ENCODE data around the gene SLC39A8.

GRCh38 chr4:102219129-102219528 lies 126.2 kb downstream of the SLC39A8 start:
- TF ChIP-seq, protein P1, sequence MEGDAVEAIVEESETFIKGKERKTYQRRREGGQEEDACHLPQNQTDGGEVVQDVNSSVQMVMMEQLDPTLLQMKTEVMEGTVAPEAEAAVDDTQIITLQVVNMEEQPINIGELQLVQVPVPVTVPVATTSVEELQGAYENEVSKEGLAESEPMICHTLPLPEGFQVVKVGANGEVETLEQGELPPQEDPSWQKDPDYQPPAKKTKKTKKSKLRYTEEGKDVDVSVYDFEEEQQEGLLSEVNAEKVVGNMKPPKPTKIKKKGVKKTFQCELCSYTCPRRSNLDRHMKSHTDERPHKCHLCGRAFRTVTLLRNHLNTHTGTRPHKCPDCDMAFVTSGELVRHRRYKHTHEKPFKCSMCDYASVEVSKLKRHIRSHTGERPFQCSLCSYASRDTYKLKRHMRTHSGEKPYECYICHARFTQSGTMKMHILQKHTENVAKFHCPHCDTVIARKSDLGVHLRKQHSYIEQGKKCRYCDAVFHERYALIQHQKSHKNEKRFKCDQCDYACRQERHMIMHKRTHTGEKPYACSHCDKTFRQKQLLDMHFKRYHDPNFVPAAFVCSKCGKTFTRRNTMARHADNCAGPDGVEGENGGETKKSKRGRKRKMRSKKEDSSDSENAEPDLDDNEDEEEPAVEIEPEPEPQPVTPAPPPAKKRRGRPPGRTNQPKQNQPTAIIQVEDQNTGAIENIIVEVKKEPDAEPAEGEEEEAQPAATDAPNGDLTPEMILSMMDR (IDR thresholded peaks at IDR 0.05): no peak
- TF ChIP-seq ATF2 (CRISPR knock-in tag; IDR thresholded peaks at IDR 0.05; ENCODE audit: borderline replicate concordance, low read depth) (no peak), ZNF317 (CRISPR knock-in tag; IDR thresholded peaks at IDR 0.05; ENCODE audit: borderline replicate concordance, low read depth) (no peak)
- TF ChIP-seq, protein P2, sequence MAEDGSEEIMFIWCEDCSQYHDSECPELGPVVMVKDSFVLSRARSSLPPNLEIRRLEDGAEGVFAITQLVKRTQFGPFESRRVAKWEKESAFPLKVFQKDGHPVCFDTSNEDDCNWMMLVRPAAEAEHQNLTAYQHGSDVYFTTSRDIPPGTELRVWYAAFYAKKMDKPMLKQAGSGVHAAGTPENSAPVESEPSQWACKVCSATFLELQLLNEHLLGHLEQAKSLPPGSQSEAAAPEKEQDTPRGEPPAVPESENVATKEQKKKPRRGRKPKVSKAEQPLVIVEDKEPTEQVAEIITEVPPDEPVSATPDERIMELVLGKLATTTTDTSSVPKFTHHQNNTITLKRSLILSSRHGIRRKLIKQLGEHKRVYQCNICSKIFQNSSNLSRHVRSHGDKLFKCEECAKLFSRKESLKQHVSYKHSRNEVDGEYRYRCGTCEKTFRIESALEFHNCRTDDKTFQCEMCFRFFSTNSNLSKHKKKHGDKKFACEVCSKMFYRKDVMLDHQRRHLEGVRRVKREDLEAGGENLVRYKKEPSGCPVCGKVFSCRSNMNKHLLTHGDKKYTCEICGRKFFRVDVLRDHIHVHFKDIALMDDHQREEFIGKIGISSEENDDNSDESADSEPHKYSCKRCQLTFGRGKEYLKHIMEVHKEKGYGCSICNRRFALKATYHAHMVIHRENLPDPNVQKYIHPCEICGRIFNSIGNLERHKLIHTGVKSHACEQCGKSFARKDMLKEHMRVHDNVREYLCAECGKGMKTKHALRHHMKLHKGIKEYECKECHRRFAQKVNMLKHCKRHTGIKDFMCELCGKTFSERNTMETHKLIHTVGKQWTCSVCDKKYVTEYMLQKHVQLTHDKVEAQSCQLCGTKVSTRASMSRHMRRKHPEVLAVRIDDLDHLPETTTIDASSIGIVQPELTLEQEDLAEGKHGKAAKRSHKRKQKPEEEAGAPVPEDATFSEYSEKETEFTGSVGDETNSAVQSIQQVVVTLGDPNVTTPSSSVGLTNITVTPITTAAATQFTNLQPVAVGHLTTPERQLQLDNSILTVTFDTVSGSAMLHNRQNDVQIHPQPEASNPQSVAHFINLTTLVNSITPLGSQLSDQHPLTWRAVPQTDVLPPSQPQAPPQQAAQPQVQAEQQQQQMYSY (CRISPR knock-in tag; IDR thresholded peaks at IDR 0.05): no peak
